Right ventricle myocardium inferior (tissue), 1 donor: ENCODE data around the gene GLRX2. TPM values are rescaled to one million over a fixed set of nuclear protein-coding genes. Genes with fewer than 3 reads are reported as not detected.
"Not testable (repeated sequence)": the region's sequence is repeated elsewhere in the genome, so short reads cannot be mapped to it uniquely, and the experiment has no call there.

Experiments
- ATAC-seq: fragments of 200-7000 bp; cut with Tn5 transposase; one replicate; pipeline ENCODE4 v1.9.1; 2020; ENCODE audit warnings: mild to moderate bottlenecking, moderate library complexity
- DNase-seq: peaks from one replicate; pipeline ENCODE4 v3.0.0; 2021; ENCODE audit errors: missing footprints
- intact Hi-C: fragments of 100-400 bp; cut with DNase I; formaldehyde crosslinking; loops from one replicate; pipeline ENCODE4 v1.11.0; 2022
- long read RNA-seq: library from polyadenylated mRNA; unstranded; transcript quantifications from one replicate; pipeline ENCODE4 v2.0.0, GENCODE V29; 2021
- total RNA-seq: library from RNA; stranded (reverse); fragmentation: NEBNext Ultra II Directional; extraction: Animal tissue kit (Norgen Biotek cat#: 25700); gene quantifications from one replicate; pipeline ENCODE4 v1.2.1, GENCODE V29; 2021
- donor health status: DM: no; HTN: yes; CAD: no; lungs with severe emphysema.

GLRX2 gene
- 45.3 TPM for total RNA-seq
- long read RNA-seq, transcript GLRX2-201 (4 exons, 701 nt) = major isoform, 11 of 20 reads
- long read RNA-seq, partial matches to known transcripts = 0 of 20 reads
- long read RNA-seq, other reads (novel, unspliced or antisense) = 9 of 20 reads

DNA sequence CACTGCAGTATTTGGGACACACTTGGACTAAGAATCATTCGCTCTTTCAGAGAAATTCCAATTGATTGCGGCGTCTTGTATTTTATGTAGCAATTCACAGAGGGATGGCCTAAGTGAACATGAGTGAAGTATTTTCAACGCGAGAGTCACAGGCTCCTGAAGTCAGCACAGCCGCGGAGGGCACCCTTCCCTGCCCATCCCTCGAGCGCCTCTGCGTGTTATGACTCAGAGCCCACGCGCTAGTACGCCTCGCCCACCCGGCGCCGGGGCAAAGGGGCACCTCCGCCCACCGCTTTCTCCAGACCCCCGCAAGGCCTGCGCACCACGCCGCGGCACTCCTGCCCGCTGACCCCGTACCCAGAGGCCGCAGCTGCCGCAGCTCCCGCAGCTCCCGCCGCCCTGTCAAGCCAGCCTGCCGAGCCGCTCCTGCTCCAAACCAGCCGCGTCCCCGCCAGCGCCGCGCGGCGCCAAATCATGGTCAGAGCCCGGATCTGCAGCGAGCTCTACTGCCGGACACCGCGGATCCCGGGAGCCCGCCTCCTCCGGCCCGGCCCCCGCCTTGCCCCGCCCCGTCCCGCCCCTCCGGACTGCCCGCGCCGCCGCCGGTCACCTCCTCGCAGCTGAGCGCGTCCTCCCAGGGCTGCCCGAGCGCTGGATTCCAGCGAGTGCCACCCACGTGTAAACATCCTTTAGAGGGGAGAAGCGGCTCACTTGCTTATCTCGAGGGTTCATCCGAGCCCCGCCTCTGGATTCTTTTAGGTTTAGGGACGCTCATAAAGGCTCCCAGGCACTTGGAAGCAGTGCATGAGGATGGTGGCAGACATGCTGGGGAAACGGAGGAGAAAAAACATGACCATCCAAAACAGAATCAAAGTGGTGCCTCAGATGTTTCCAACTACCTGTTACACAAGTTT is at the start of gene GLRX2:
TSS of gene GLRX2 (minus strand) at position 508 of the 914 bp plus-strand sequence. CDS start at position 476, 32 bp downstream.
- intact Hi-C loops = loop anchor here (1.0 to 2.0 kb wide), 3 partner anchors 16 to 46 kb away; partner anchors contain the start of genes RO60 and UCHL5
- ATAC-seq = peak; percentile 99
- DNase-seq = peak; percentile 94

DNA sequence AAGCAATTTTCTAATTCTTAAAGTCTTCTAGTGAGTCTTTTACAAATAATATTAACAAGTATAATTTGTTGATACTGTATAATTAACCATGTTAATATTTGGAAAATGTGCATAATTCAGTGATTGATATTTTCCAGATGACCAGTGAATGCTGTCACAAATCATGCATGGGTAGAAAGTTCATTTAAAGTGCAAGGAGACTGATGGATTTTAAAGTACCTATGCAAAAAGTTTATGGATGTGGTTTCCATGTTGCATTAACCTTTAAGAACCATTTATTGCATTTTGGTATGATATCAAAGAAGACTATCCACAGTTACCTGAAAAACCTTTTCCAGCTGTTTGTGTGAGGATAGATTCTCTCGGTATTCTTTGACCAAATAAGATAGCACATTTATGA is 39.8 kb upstream of the GLRX2 start:
- intact Hi-C loops = loop anchor here (10.0 kb wide), 1 partner anchor 1150 kb away; no protein-coding TSS in a partner anchor
- ATAC-seq = no peak
- DNase-seq = no peak

DNA sequence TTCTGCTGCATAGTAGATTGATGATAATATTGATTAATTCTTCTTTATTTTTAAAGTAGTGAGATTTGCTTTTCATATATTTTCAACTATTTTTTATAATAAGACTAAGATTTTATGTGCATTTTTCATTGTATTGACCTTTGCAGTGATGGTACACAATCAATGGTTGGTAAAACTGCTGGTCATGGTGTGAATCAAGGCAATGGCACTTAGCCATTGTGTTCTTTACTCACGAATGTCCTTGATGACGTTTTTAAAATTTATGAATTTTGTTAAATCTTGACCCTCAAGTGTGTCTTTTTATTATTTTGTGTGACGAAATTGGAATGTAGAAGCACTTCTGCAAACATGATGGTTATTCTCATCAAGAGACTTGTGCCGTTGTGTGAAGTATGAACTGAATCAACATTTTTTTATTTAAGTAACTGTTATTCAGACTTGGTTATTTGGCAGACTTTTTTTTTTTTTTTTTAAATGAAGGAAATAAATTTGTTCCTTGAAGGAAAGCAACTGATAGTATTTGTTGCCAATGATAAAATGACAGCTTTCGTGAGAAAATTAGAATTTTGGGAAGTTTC is 39.2 kb upstream of the GLRX2 start:
- no peak for ATAC-seq
- no peak for DNase-seq
- intact Hi-C loops = loop anchor here (10.0 kb wide), 1 partner anchor 1150 kb away; no protein-coding TSS in a partner anchor

DNA sequence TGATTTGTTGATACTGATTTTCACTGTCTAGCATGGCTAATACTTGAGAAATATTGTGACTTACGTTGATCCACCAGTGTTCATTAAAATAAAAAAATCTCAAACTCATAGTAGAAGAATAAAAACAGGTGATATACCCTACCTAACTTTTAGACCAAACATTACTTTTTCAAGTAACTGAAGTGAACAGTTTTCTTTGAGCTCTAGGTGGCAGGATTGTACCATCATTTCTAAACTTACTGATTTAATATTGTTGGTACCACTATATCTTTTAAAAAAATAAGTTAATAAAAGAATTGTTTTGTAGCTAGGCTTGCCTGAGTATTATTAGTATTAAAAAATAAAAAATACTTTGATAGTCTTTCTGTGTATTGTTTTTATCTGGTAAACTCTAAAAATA is 38.1 kb upstream of the GLRX2 start:
- intact Hi-C loops = loop anchor here (10.0 kb wide), 1 partner anchor 1152 kb away; no protein-coding TSS in a partner anchor
- DNase-seq (no peak), ATAC-seq (no peak)

GRCh38 chr1:193142409-193142808 is 37.2 kb upstream of the GLRX2 start:
- DNase-seq (no peak), ATAC-seq (no peak)
- intact Hi-C loops = loop anchor here (10.0 kb wide), 1 partner anchor 1152 kb away; no protein-coding TSS in a partner anchor

DNA sequence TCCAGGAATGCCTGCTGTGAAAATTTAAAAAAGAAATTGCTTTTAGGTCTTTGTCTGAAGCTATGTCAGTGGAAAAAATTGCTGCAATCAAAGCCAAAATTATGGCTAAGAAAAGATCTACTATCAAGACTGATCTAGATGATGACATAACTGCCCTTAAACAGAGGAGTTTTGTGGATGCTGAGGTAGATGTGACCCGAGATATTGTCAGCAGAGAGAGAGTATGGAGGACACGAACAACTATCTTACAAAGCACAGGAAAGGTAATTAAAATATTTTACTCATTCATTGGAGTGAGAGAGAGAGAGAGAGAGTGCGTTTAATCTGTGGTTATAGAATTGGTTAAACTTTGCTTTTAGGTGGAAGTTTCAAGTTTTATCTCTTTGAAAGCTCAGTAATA is 36.6 kb upstream of the GLRX2 start:
- no peak for DNase-seq
- intact Hi-C loops = loop anchor here (10.0 kb wide), 1 partner anchor 1153 kb away; no protein-coding TSS in a partner anchor
- ATAC-seq = no peak

DNA sequence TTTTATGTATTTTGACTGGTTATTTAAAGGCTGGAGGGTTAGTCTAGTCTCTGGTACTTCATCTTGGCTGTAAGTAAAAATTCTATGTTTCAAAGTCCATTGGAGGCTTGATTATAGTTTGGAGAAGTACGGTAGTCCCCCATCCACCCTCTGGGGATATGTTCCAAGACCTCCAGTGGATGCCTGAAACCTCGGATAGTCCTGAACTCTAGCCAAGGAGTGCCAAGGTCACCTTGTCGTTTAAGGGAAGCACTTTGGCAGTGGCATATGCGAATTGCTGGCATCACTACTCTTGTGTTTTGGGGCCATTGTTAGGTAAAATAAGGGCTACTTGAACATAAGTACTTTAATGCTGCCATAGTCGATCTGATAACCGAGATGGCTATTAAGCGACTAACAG is 35.0 kb upstream of the GLRX2 start:
- intact Hi-C loops = loop anchor here (10.0 kb wide), 1 partner anchor 1155 kb away; no protein-coding TSS in a partner anchor
- ATAC-seq = peak; percentile 28

DNA sequence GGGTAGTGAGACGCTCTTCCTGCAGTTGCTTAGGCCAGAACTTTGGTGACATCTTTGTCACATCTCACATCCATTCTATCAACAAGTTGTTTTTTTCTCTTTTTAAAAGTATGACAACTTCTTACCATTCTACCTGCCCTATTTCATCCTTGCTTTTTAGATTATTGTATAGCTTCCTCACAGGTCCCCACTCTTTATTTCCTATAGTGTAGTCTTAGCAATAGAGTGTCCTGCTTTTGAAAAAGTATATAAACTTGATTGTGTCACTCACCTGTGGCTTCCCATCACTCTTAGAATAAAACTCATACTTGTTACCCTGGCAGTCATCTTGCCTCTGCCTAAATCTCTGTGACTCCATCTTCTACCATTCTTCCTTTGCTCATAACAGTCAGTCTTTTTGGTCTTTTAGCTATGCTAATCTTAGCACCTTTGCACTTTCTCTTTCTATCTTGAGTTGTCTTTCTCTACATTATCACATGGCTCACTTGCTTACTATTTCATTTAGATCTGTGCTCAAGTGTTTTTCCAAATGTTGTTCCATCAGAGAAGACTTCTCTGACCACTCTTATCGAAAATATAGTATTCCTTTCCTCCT is 26.1 kb upstream of the GLRX2 start:
- ATAC-seq (no peak), DNase-seq (no peak)
- intact Hi-C loops = no loop called here

More for the DNA sequence above, 35.0 kb upstream of the GLRX2 start:
- no peak for DNase-seq

DNA sequence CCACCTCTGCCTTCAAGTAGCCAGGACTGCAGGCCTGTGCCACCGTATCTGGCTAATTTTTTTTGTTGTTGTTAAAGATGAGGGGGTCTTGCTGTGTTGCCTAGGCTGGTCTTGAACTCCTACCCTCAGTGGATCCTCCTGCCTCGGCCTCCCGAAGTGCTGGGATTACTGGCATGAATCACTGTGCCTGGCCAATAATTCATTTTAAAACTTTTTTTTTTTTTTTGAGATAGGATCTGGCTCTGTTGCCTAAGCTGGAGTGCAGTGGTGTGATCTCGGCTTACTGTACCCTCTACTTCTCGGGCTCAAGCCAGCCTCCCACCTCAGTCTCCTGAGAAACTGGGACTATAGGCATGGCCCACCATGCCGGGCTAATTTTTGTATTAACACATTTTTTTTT is 20.2 kb upstream of the GLRX2 start:
- no peak for ATAC-seq

GRCh38 chr1:193123751-193124150 is 18.5 kb upstream of the GLRX2 start:
- no peak for DNase-seq
- intact Hi-C loops = loop anchor here (5.0 kb wide), 3 partner anchors 66 to 651 kb away; partner anchors contain the start of genes RGS2, RO60 and UCHL5
- no peak for ATAC-seq

More for the DNA sequence above, 20.2 kb upstream of the GLRX2 start:
- DNase-seq = no peak
- intact Hi-C loops = no loop called here

DNA sequence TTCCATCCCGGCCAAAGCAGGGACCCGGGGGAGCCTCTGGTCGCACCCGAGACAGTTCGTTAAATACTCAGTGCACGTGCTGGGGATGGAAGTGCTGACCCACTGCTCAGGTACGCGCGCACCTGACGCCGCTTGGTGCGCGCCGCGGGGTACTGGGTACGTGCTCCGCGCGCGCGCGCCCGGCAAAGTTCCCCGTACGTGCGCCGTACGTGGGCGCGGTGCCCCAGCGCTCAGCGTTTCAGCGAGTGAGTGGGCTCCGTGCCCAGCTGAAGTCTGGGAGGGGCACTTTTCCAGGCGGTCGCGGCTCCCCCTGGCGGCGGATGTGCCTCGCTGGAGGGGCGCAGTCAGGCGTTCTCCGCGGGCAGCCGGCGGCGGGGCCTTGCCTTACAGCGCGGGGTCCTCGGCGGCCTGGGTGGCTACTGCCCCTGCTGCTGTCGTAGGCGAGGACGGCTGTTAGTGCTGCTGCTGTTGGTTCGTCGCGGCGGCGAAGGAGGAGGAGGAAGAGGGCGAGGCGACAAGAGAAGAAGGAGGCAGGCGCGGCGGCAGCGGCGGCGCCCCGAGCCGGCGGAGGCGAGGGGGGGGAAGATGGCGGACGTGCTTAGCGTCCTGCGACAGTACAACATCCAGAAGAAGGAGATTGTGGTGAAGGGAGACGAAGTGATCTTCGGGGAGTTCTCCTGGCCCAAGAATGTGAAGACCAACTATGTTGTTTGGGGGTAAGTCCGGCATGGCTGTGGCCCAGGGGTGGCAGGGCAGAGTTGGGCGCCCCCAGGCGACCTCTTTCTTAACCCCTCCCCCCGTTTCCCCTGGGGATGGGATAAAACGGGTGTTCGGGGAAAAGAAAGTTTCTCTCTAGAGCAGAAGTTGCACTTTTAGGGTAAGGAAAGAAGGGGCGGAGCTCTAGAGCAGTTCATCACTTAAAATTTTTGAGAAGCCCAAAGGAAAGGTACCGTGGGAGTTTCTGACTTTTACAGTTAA is 16.7 kb upstream of the GLRX2 start, which contains the start of gene CDC73:
TSS of gene CDC73 (plus strand) at position 416 of the 978 bp plus-strand sequence. CDS start at position 586, 170 bp downstream.
- intact Hi-C loops = loop anchor here (1.0 to 5.0 kb wide), 4 partner anchors 17 to 650 kb away; partner anchors contain the start of genes GLRX2, RGS2, RO60 and UCHL5
- DNase-seq = peak; percentile 99
- ATAC-seq = peak; percentile 100

DNA sequence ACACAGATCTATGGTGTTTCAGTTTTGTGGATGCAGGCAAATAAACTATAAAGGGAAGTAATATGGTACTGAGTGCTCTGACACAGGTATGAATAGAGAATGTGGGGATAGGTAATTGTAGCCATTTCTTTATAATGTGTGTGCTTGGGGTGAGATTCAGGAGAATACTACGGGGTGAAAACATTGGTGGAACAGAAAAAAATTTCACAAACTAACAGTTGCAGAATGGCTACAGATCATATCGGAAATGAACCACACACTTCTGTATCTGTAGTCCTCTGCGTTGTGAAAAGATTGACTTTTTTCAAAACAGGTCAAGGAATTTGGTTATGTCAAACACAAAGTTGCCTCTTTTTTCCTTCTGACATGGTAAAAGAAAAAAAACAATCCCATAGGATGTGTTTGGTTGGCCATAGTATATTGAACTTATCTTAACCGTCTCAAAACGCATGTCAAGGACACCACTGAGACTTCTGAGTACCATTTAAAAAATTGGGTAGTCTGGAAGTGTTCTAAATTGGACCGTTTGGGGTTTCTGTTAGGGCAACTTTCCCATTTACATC is 15.5 kb upstream of the GLRX2 start:
- ATAC-seq = no peak
- DNase-seq = no peak
- intact Hi-C loops = loop anchor here (1.0 to 5.0 kb wide), 4 partner anchors 15 to 648 kb away; partner anchors contain the start of genes GLRX2, RGS2, RO60 and UCHL5

- no peak for ATAC-seq
- intact Hi-C loops = no loop called here
- DNase-seq = no peak
Measured at GRCh38 chr1:193118803-193119730, 13.9 kb upstream of the GLRX2 start.

DNA sequence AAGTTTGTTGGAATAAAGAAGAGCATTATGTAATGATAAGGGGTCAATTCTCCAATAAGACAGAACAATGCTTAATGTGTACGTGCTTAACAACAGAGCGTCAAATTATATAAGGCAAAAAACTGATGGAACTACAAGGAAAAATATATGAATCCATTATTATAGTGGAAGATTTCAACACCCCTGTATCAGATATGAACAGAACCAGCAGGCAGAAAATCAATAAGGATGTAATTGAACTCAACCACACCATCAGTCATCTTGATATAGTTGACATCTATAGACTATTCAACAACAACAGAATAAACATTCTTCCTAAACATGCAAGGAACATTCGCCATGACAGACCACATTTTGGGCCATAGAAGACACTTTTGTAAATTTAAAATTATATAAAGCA is 13.0 kb upstream of the GLRX2 start:
- DNase-seq (no peak), ATAC-seq (no peak)
- intact Hi-C loops = no loop called here

DNA sequence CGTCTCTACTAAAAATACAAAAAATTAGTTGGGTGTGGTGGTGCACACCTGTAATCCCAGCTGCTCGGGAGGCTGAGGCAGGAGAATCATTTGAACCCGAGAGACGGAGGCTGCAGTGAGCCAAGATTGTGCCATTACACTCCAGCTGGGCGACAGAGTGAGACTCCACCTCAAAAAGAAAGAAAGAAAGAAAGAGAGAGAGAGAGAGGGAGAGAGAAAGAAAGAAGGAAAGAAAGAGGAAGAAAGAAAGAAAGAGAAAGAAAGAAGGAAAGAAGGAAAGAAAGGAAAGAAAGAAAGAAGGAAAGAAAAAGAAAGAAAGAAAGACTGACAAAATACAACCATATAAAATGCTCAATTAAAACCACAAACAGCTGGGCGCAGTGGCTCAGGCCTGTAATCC is 12.0 kb upstream of the GLRX2 start:
- DNase-seq, intact Hi-C loops, ATAC-seq: not testable (repeated sequence)

- ATAC-seq (peak; percentile 48), DNase-seq (no peak)
- intact Hi-C loops = no loop called here
Measured at GRCh38 chr1:193115629-193116227, 10.5 kb upstream of the GLRX2 start.
